K562 (cell line): Measurements from ENCODE around the gene PADI4. TPM values are rescaled to one million over a fixed set of nuclear protein-coding genes. Genes with fewer than 3 reads are reported as not detected.

Source experiments
- ARID3B ChIP-seq: fragments of 250-450 bp; sonication (Bioruptor Pico); IDR thresholded peaks from 2 replicates; pipeline ENCODE4 v1.4.0; 2020; ENCODE audit warnings: borderline replicate concordance
- ATF7 ChIP-seq: fragments of 450-650 bp; IDR thresholded peaks from 2 replicates; pipeline ENCODE4 v1.7.1; 2014; ENCODE audit warnings: mild to moderate bottlenecking, moderate library complexity
- KDM5B ChIP-seq: fragments of 200-600 bp; sonication (generic); IDR thresholded peaks from 2 replicates; pipeline ENCODE4 v1.6.1; 2012; ENCODE audit warnings: low read depth, mild to moderate bottlenecking, moderate library complexity, low read length, control low read depth, inconsistent platforms; ENCODE audit not compliant: insufficient replicate concordance
- PHF21A ChIP-seq: fragments of 450-650 bp; IDR thresholded peaks from 2 replicates; pipeline ENCODE4 v1.6.1; 2017; ENCODE audit warnings: low read depth, borderline replicate concordance
- PTRF ChIP-seq: fragments of 450-650 bp; IDR thresholded peaks from 2 replicates; pipeline ENCODE4 v1.6.1; 2016; ENCODE audit warnings: mild to moderate bottlenecking, missing genetic modification characterization, missing compliant biosample characterization
- PURB ChIP-seq: sonication (generic); formaldehyde crosslinking; IDR thresholded peaks from 2 replicates; pipeline ENCODE4 v1.9.0; 2021; ENCODE audit warnings: low read depth, mild to moderate bottlenecking, missing genetic modification reagents
- RB1 ChIP-seq: fragments of 450-650 bp; IDR thresholded peaks from 2 replicates; pipeline ENCODE4 v1.6.1; 2017; ENCODE audit warnings: low read depth, mild to moderate bottlenecking
- RBM25 ChIP-seq: fragments of 200-400 bp; formaldehyde crosslinking; IDR thresholded peaks from 2 replicates; pipeline ENCODE4 v1.6.1; 2018; ENCODE audit warnings: low read length, low read depth, moderate library complexity; ENCODE audit not compliant: severe bottlenecking
- SLC30A9 ChIP-seq: fragments of 250-450 bp; sonication (Bioruptor Pico); IDR thresholded peaks from 2 replicates; pipeline ENCODE4 v1.8.0; 2022; ENCODE audit warnings: mild to moderate bottlenecking, moderate library complexity
- TAF7 ChIP-seq: fragments of 450-650 bp; IDR thresholded peaks from 2 replicates; pipeline ENCODE4 v1.6.1; 2016; ENCODE audit warnings: missing genetic modification characterization, missing compliant biosample characterization
- U2AF2 ChIP-seq: fragments of 200-400 bp; formaldehyde crosslinking; optimal IDR thresholded peaks from 2 replicates; pipeline ENCODE3; 2017; ENCODE audit warnings: low read depth, mild to moderate bottlenecking, low read length
- ZBTB1 ChIP-seq: sonication (generic); formaldehyde crosslinking; IDR thresholded peaks from 2 replicates; pipeline ENCODE4 v1.8.1; 2023; ENCODE audit warnings: missing genetic modification reagents, low read depth, mild to moderate bottlenecking, borderline replicate concordance
- ZNF668 ChIP-seq: fragments of 250-450 bp; sonication (Bioruptor Pico); IDR thresholded peaks from 2 replicates; pipeline ENCODE4 v1.8.0; 2022; ENCODE audit warnings: mild to moderate bottlenecking, inconsistent platforms
- ZNF764 ChIP-seq: fragments of 250-450 bp; sonication (Bioruptor Pico); IDR thresholded peaks from 2 replicates; pipeline ENCODE4 v1.4.0; 2020; ENCODE audit warnings: low read depth, mild to moderate bottlenecking, moderate library complexity
- polyA plus RNA-seq, 8 experiments: library from polyadenylated mRNA; depleted of rRNA in 4 of 8; stranded (reverse) in 5 of 8; unstranded in 3 of 8; fragments of >200 nt; fragmentation: Nextera tagmentation in 2 of 8; fragmentation: Illumina TruSeq in 1 of 8; extraction: Ambion mirVana in 2 of 8; extraction: Trizol in 1 of 8; gene quantifications; 2 replicates each; pipeline versions ENCODE4 v1.2.1 to v1.2.3, GENCODE V29; 2011 to 2014; ENCODE audit warnings: inconsistent platforms in 1 of 8, missing spikeins in 1 of 8
- total RNA-seq, 7 experiments: library from RNA; depleted of rRNA in 6 of 7; stranded (reverse); fragments of >200 nt in 6 of 7; fragmentation: Illumina TruSeq in 2 of 7; extraction: Trizol in 2 of 7; gene quantifications; 2 replicates each; pipeline versions ENCODE4 v1.2.1 to v1.2.3, GENCODE V29; 2011 to 2021; ENCODE audit warnings: low replicate concordance in 1 of 7
- TF ChIP-seq, protein P1 (sequence below): fragments of 250-450 bp; sonication (Bioruptor Pico); IDR thresholded peaks from 2 replicates; pipeline ENCODE4 v1.5.0; 2022; ENCODE audit warnings: mild to moderate bottlenecking
- TF ChIP-seq, protein P2 (sequence below): sonication (generic); formaldehyde crosslinking; IDR thresholded peaks from 2 replicates; pipeline ENCODE4 v1.8.0; 2022; ENCODE audit warnings: mild to moderate bottlenecking, missing genetic modification reagents
- TF ChIP-seq, protein P3 (sequence below): IDR thresholded peaks from 2 replicates; pipeline ENCODE4 v1.6.1; 2014; ENCODE audit warnings: antibody characterized with exemption
- TF ChIP-seq, protein P4 (sequence below), 3 experiments: IDR thresholded peaks in 2 of 3; conservative IDR thresholded peaks in 1 of 3; 2 replicates each; pipeline ENCODE4 v1.5.1; 2011 to 2012; ENCODE audit warnings: low read length in 3 of 3, mild to moderate bottlenecking in 3 of 3, control low read depth in 2 of 3, improper control_type of control experiment in 1 of 3, inconsistent platforms in 1 of 3, low read depth in 1 of 3, mixed read lengths in 1 of 3, moderate library complexity in 1 of 3; ENCODE audit not compliant: insufficient read depth in 2 of 3

The PADI4 gene
- total and polyA plus RNA-seq, 9 of the 15 experiments (the other 6 are each of a cell fraction or from before 2014, with no cell fraction given): 0.22 to 0.33 TPM; not detected in 7

DNA sequence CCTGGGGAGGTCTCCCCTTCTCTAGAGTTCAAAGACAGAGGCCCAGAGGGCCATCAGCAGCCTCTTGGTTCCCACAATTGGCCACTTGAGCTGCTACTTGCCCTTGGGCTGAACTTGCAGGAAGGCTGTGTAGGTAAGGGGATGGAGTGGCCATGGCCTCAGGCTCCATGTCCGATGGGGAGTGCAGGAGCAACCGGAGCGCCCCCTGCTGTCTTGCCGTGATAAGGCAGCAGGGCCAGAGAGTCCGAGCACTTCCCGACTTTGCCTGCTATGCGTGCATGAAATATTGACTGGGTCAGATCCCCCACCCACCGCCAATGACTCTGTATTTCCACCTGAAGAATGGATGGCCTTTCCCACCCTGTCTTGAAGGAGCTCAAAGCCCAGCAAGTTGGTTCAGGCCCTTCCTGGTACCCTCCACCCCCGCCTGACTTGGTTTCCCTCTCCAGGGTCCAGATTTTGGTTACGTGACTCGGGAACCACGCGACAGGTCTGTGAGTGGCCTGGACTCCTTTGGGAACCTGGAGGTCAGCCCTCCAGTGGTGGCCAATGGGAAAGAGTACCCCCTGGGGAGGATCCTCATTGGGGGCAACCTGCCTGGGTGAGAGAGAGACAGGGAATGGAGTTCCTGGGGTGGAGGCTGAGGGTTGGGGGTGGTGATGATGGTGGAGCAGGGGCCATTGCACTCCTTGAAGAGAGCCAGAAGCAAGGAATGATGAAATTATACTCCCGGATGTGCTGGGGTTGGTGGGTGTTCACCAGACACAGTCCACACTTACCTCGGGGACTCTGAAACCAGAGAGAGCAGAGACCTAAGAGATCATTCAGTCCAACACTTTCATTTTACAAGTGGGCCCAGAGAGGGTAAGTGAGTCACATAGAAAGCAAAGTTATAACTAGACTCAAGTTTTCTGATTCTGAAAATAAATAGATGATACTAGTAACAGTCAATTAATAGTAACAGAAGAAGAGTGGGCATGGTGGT is 33.5 kb upstream of the PADI4 start (continued):
- TF ChIP-seq, protein P1, sequence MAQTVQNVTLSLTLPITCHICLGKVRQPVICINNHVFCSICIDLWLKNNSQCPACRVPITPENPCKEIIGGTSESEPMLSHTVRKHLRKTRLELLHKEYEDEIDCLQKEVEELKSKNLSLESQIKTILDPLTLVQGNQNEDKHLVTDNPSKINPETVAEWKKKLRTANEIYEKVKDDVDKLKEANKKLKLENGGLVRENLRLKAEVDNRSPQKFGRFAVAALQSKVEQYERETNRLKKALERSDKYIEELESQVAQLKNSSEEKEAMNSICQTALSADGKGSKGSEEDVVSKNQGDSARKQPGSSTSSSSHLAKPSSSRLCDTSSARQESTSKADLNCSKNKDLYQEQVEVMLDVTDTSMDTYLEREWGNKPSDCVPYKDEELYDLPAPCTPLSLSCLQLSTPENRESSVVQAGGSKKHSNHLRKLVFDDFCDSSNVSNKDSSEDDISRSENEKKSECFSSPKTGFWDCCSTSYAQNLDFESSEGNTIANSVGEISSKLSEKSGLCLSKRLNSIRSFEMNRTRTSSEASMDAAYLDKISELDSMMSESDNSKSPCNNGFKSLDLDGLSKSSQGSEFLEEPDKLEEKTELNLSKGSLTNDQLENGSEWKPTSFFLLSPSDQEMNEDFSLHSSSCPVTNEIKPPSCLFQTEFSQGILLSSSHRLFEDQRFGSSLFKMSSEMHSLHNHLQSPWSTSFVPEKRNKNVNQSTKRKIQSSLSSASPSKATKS (CRISPR knock-in tag): no peak
- TF ChIP-seq, protein P2, sequence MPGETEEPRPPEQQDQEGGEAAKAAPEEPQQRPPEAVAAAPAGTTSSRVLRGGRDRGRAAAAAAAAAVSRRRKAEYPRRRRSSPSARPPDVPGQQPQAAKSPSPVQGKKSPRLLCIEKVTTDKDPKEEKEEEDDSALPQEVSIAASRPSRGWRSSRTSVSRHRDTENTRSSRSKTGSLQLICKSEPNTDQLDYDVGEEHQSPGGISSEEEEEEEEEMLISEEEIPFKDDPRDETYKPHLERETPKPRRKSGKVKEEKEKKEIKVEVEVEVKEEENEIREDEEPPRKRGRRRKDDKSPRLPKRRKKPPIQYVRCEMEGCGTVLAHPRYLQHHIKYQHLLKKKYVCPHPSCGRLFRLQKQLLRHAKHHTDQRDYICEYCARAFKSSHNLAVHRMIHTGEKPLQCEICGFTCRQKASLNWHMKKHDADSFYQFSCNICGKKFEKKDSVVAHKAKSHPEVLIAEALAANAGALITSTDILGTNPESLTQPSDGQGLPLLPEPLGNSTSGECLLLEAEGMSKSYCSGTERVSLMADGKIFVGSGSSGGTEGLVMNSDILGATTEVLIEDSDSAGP (CRISPR knock-in tag): no peak
- TF ChIP-seq ZNF668 (no peak), U2AF2 (no peak), PTRF (tag) (no peak), RBM25 (no peak), ZBTB1 (CRISPR knock-in tag) (no peak), ARID3B (no peak), SLC30A9 (CRISPR knock-in tag) (no peak), PURB (no peak), TAF7 (tag) (no peak), KDM5B (no peak), ATF7 (no peak), RB1 (peak; percentile 57; the same call in 1 of the 2 replicates), ZNF764 (CRISPR knock-in tag) (no peak), PHF21A (no peak)
- TF ChIP-seq, protein P3, sequence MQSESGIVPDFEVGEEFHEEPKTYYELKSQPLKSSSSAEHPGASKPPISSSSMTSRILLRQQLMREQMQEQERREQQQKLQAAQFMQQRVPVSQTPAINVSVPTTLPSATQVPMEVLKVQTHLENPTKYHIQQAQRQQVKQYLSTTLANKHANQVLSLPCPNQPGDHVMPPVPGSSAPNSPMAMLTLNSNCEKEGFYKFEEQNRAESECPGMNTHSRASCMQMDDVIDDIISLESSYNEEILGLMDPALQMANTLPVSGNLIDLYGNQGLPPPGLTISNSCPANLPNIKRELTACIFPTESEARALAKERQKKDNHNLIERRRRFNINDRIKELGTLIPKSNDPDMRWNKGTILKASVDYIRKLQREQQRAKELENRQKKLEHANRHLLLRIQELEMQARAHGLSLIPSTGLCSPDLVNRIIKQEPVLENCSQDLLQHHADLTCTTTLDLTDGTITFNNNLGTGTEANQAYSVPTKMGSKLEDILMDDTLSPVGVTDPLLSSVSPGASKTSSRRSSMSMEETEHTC: no peak
- TF ChIP-seq, protein P4, sequence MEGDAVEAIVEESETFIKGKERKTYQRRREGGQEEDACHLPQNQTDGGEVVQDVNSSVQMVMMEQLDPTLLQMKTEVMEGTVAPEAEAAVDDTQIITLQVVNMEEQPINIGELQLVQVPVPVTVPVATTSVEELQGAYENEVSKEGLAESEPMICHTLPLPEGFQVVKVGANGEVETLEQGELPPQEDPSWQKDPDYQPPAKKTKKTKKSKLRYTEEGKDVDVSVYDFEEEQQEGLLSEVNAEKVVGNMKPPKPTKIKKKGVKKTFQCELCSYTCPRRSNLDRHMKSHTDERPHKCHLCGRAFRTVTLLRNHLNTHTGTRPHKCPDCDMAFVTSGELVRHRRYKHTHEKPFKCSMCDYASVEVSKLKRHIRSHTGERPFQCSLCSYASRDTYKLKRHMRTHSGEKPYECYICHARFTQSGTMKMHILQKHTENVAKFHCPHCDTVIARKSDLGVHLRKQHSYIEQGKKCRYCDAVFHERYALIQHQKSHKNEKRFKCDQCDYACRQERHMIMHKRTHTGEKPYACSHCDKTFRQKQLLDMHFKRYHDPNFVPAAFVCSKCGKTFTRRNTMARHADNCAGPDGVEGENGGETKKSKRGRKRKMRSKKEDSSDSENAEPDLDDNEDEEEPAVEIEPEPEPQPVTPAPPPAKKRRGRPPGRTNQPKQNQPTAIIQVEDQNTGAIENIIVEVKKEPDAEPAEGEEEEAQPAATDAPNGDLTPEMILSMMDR (IDR thresholded peaks at IDR 0.05 in 2 of 3, conservative IDR thresholded peaks at IDR 0.05 in 1 of 3; ENCODE audit: insufficient read depth in 2 of 3, low read depth in 1 of 3, low read length in 3 of 3): peak; percentile 89 to 95 (median 91)
